DOHH2 (cell line): ENCODE data around the gene DCT.

Experiments
- EZH2phosphoT487 ChIP-seq: fragments of 200-600 bp; sonication (generic); IDR thresholded peaks from 2 replicates; pipeline ENCODE4 v1.6.1; 2017; ENCODE audit warnings: borderline replicate concordance, mild to moderate bottlenecking, antibody characterized with exemption, low read length, moderate library complexity, mixed read lengths
- TF ChIP-seq, protein P1 (sequence below): fragments of 200-600 bp; sonication (generic); IDR thresholded peaks from one replicate; pipeline ENCODE4 v1.5.1; 2014; ENCODE audit warnings: antibody characterized with exemption, mild to moderate bottlenecking, low read depth, low read length; ENCODE audit not compliant: poor library complexity, severe bottlenecking

DNA sequence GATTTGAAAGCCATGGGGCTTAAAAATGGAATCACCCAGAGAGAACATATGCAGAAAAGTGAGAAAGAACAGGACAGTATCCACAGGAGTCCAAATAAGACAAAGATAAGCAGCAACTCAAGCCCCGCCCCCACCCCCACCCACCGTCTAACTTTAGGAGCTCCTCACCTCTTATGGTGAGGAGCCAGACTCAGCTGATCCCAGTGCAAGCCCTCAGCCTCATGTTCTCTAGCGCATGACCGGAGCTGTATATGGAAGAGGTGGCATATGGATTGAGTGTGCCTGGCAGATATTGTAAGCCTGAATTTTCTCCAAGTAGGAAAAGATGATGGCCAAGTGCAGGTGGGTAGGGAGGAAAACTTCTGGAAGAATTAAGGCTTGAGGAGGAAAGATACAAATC lies 36.4 kb upstream of the DCT start:
- TF ChIP-seq, protein P1, sequence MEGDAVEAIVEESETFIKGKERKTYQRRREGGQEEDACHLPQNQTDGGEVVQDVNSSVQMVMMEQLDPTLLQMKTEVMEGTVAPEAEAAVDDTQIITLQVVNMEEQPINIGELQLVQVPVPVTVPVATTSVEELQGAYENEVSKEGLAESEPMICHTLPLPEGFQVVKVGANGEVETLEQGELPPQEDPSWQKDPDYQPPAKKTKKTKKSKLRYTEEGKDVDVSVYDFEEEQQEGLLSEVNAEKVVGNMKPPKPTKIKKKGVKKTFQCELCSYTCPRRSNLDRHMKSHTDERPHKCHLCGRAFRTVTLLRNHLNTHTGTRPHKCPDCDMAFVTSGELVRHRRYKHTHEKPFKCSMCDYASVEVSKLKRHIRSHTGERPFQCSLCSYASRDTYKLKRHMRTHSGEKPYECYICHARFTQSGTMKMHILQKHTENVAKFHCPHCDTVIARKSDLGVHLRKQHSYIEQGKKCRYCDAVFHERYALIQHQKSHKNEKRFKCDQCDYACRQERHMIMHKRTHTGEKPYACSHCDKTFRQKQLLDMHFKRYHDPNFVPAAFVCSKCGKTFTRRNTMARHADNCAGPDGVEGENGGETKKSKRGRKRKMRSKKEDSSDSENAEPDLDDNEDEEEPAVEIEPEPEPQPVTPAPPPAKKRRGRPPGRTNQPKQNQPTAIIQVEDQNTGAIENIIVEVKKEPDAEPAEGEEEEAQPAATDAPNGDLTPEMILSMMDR: no peak
- no peak for TF ChIP-seq EZH2phosphoT487
